ENCODE data around the gene CPLANE2. TPM values are rescaled to one million over a fixed set of nuclear protein-coding genes. Genes with fewer than 3 reads are reported as not detected.

Gene CPLANE2
- total and polyA plus RNA-seq, 10 donors = 2.1 to 7.6 (median 5.3) TPM

DNA sequence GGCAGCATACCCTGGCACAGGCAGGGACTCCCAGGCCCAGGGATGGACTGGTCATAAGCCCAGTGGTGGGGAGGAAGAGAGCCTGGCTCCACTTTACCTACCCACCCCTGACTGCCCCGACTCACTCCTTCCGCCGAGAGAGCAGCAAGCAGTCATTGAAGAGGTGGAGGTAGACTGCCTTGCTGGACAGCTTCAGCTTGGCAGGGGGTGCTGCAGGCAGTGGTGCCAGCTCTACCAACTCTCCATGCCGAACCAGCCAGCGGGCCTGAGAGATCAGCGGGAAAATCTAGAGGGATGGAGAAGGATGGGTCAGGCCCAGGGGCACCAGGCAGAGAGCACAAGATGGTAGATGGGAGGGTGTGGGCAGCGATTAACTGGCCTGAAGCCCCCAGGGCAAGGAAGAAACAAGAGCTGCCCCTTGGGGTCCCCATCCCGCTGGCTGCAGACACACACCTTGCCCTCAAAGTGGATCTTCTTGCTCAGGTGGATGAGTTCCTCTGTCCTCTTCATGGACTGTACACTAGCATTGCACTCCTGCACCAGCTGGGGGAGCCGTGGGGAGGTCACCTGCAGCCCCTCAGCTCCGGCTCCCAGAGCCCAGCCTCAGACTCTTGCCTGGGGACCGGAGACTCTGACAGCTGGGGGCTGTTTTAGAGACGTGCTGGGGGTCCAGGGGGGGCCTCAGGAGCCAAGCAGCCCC, 32.2 kb downstream of the CPLANE2 start:
- TF ChIP-seq POLR2A (IDR thresholded peaks at IDR 0.05) (no peak), POLR2AphosphoS5 (IDR thresholded peaks at IDR 0.05) (no peak)
- TF ChIP-seq, protein P1, sequence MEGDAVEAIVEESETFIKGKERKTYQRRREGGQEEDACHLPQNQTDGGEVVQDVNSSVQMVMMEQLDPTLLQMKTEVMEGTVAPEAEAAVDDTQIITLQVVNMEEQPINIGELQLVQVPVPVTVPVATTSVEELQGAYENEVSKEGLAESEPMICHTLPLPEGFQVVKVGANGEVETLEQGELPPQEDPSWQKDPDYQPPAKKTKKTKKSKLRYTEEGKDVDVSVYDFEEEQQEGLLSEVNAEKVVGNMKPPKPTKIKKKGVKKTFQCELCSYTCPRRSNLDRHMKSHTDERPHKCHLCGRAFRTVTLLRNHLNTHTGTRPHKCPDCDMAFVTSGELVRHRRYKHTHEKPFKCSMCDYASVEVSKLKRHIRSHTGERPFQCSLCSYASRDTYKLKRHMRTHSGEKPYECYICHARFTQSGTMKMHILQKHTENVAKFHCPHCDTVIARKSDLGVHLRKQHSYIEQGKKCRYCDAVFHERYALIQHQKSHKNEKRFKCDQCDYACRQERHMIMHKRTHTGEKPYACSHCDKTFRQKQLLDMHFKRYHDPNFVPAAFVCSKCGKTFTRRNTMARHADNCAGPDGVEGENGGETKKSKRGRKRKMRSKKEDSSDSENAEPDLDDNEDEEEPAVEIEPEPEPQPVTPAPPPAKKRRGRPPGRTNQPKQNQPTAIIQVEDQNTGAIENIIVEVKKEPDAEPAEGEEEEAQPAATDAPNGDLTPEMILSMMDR (IDR thresholded peaks at IDR 0.05 in 8 of 11, conservative IDR thresholded peaks at IDR 0.05 in 3 of 11) = peak in 4 of 11 experiments; percentile 10 to 34 (median 23)
- H3K36me3 ChIP-seq = peaks cover 0 to 35% (median 6%) of the 10 kb centered on the region in 6 donors
- intact Hi-C loops (cut with DNase I; ENCODE audit: low total_unique reads) = no loop called here
- peak; percentile 83 for DNase-seq
- whole genome bisulfite sequencing, 5 donors = 78 to 92% (median 83%) methylated on average over 10 to 12 of the region's 12 CpGs
- peaks cover 6 to 29% (median 17%) of the 10 kb centered on the region in 6 donors for H3K4me1 ChIP-seq
- H3K4me3 ChIP-seq = no peak overlapping the region
- H3K9me3 ChIP-seq = no peaks in the 10 kb centered on the region
- H3K27me3 ChIP-seq (replicated peaks in 1 of 7) = no peaks in the 10 kb centered on the region
- H3K27ac ChIP-seq = peak overlapping the region in 1 of 8 donors; percentile 96

- no peak overlapping the region for H3K4me3 ChIP-seq
- intact Hi-C loops (cut with DNase I; ENCODE audit: low total_unique reads) = no loop called here
- no peaks in the 10 kb centered on the region for H3K27me3 ChIP-seq (replicated peaks in 1 of 7)
- WGBS, 5 donors = 88 to 98% (median 94%) methylated on average over 2 of the region's 2 CpGs
- no peak overlapping the region for H3K27ac ChIP-seq
- no peak for DNase-seq
- TF ChIP-seq, protein P1 (IDR thresholded peaks at IDR 0.05 in 8 of 11, conservative IDR thresholded peaks at IDR 0.05 in 3 of 11) = no peak
- no peak for TF ChIP-seq POLR2AphosphoS5 (IDR thresholded peaks at IDR 0.05)
- TF ChIP-seq POLR2A (IDR thresholded peaks at IDR 0.05) = no peak
- peaks cover 0 to 35% (median 6%) of the 10 kb centered on the region in 6 donors for H3K36me3 ChIP-seq
- H3K4me1 ChIP-seq = peaks cover 6 to 29% (median 17%) of the 10 kb centered on the region in 6 donors
- H3K9me3 ChIP-seq = no peaks in the 10 kb centered on the region
Observed at GRCh38 chr1:16204216-16204615, 32.8 kb downstream of the CPLANE2 start.

DNA sequence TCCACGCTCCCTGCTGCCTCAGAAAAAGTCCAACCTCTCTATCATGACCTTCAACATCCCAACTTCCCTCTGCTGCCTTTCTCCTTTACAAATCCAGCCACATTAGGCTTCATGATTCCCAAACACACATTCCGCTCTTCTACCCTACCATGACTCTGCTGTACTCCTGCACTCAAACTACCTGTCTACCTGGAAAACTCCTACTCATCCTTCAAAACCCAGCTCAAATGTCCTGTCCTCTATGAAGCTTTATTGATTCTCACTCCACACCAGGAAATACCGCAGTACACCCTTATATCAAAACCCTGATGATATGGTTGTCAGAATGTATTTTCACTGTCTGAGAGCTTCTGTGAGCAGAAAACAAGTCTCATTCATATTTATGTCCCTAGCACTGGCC, 33.4 kb downstream of the CPLANE2 start:
- no peak for TF ChIP-seq POLR2AphosphoS5 (IDR thresholded peaks at IDR 0.05)
- no peak for TF ChIP-seq POLR2A (IDR thresholded peaks at IDR 0.05)
- TF ChIP-seq, protein P1 (IDR thresholded peaks at IDR 0.05 in 8 of 11, conservative IDR thresholded peaks at IDR 0.05 in 3 of 11) = no peak
- WGBS, 5 donors = 37 to 68% (median 53%) methylated on average over 3 of the region's 3 CpGs
- H3K27me3 ChIP-seq (replicated peaks in 1 of 7) = no peaks in the 10 kb centered on the region
- no peak for DNase-seq
- H3K4me3 ChIP-seq = no peak overlapping the region
- H3K9me3 ChIP-seq = no peaks in the 10 kb centered on the region
- no peak overlapping the region for H3K27ac ChIP-seq
- intact Hi-C loops (cut with DNase I; ENCODE audit: low total_unique reads) = no loop called here
- H3K36me3 ChIP-seq = peaks cover 0 to 42% (median 7%) of the 10 kb centered on the region in 6 donors
- peaks cover 6 to 29% (median 17%) of the 10 kb centered on the region in 6 donors for H3K4me1 ChIP-seq

Measured in spleen (tissue), 11 donors.